Epithelial cell of proximal tubule (primary cell): ENCODE data around the gene BAX. TPM values are rescaled to one million over a fixed set of nuclear protein-coding genes. Genes with fewer than 3 reads are reported as not detected.
A peak's percentile ranks its signal among the peaks of the same experiment; 100 is the strongest.

Source experiments
- DNase-seq: peaks from one replicate; pipeline ENCODE4 v3.0.0-alpha.2; 2011; ENCODE audit warnings: low read depth
- H3K4me3 ChIP-seq: 2 replicates; pipeline ENCODE4 v1.5.1; 2011; ENCODE audit warnings: low read depth, mild to moderate bottlenecking, low read length
- CTCF ChIP-seq: conservative IDR thresholded peaks from 2 replicates; pipeline ENCODE4 v1.5.1; 2012; ENCODE audit warnings: low read depth, mild to moderate bottlenecking, low read length
- total RNA-seq: library from RNA; depleted of rRNA; stranded (reverse); fragments of >200 nt; gene quantifications from 2 replicates; pipeline ENCODE4 v1.2.3, GENCODE V29; 2015

Gene BAX
- total RNA-seq, 1 donor from 2014 or later = 179 TPM

- TF ChIP-seq CTCF = no peak
- no peak for DNase-seq
- H3K4me3 ChIP-seq = no peak overlapping the region
Observed at GRCh38 chr19:48988286-48988685, 33.6 kb downstream of the BAX start.

GRCh38 chr19:48988860-48989259 lies 34.2 kb downstream of the BAX start:
- TF ChIP-seq CTCF = no peak
- DNase-seq = no peak
- no peak overlapping the region for H3K4me3 ChIP-seq

- DNase-seq = no peak
- TF ChIP-seq CTCF = no peak
- H3K4me3 ChIP-seq = no peak overlapping the region
Observed at GRCh38 chr19:48989701-48990291, 35.1 kb downstream of the BAX start.

GRCh38 chr19:48990400-48990799 lies 35.7 kb downstream of the BAX start:
- peak overlapping the region; percentile 6 for H3K4me3 ChIP-seq
- no peak for TF ChIP-seq CTCF
- no peak for DNase-seq

- peak overlapping the region; percentile 82 for H3K4me3 ChIP-seq
- TF ChIP-seq CTCF = no peak
- no peak for DNase-seq
Observed at GRCh38 chr19:48991011-48991609, 36.4 kb downstream of the BAX start.

GRCh38 chr19:48991873-48992580 lies 37.4 kb downstream of the BAX start:
- H3K4me3 ChIP-seq = peak overlapping the region; percentile 82
- DNase-seq = peak; percentile 26
- no peak for TF ChIP-seq CTCF
